ENCODE results near the gene CELF3.

CELF3 gene

DNA sequence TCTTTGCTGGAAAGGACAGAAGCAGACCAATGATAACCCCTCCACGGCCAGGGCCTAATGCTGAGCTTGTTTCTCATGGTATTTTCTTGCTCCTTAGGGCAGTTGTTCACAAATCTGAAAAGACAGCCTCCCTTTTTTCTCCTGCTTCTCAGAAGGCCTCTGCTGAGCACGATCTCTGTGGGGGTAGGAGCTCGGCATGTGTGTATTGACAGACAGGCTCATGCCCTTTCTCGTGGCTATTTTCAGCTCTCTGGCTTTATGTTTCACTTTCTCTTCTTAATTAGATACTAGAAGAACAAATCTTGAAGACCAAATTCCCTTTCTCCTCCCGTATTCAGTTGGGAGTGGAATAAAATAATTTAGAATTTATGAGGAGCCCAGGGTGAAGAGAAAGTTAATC is 4.0 kb upstream of the CELF3 start:
- no peak for DNase-seq

DNA sequence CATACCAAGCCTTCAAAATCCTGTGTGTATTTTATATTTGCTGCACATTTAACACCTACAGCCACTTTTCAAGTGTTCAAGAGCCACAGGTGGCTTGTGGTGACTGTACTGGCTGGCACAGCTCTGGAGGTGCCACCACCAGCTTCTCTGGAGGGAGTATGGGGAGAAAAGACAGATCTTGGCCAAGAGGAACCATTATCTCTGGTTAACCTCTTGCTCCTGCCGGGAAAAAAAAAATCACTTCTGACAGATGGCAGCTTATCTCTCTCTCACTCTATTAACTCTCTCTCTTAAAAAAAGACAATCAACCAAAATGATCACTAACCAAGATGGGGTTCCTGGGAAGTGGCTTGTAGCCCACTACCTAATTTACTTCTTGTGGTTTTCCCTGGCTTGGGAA is 3.5 kb upstream of the CELF3 start:
- DNase-seq = no peak

DNA sequence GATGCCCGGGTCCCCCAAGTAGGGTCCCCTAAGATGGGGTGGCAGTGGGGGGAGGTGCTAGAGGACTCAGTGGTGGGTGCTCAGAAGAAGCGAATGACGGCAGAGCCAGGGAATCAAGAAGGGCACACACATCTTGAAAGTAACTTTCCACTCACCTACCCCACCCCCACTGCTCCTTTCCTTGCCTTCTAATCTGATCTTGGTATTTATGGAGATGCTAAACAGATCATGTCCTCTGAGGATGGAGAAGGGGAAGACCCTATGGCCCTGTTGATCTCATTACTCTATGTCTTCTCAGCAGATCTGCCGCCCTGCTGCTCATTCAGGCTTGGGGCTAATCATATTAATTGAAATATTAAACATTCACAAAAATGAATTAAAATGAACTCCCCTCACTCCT is 2.1 kb upstream of the CELF3 start:
- no peak for DNase-seq

DNA sequence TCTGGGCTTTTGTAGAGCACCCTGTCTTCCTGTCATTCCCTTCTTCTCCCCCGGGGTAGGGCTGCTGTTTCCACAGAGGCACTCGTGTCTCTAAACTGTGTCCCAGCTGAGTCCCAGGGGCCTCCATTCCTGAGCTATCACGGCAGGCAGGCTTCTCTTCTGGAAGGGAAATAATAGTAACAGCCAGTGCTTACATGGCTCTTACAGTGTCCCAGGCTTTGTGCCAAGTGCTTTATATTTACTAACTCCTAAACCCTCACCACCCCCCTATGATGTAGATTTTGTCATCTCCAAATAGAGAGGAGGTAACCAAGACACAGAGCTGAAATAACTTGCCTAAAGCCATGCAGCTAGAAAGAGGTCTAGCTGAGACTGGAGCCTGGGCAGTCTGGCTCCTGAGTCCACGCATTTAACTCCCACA is 1.4 kb upstream of the CELF3 start:
- DNase-seq = no peak

DNA sequence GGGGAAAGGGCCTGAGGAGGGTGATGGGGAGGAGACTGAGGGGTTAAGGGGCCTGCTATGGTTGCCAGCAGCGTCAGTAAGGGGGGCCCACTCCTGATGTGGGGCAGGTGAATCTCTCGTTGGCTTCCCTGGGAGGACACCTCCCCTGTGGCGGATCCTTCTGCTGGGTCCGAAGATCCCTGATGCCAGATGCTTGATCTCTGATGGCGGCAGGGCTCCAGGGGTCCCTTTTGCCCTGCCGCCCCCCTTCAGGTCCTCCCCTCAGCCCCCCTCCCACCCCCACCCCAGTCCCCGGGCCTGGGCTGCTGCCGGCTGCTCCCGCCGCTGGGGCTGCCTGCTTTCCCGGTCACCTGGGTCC is 219 bp downstream of the CELF3 start:
- no peak for DNase-seq

DNA sequence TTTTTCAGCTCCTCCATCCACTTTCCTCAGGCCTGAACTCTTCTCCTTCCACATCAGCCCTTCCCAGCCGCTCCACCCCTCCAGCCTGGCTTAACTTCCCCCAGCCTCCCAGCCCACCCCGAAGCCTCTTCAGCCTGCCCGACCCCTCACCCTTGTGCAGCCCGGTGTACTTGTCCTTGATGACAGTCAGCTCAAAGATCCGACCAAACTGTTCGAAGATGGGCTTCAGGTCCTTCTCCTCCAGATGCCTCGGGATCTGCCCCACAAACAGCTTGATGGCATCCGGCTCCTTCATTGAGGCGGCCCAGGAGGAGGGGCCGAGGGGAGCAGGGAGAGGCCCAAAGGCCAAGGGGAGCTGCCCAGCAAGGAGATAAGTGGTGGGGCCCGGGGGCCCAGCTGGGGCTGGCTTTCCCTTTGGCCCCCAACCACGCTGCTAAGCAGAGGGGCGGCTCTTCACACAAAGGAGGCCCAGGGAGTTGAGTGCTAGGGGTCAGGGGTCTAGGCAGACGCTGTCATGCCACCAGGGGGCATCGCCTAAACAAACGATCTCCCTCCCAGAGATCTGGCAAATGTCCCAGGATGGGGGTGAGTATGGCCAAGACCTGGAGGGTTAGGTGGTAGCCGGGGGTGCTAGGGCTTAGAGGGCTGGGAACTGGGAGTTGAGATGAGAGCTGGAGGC is 738 bp downstream of the CELF3 start:
- no peak for DNase-seq

DNA sequence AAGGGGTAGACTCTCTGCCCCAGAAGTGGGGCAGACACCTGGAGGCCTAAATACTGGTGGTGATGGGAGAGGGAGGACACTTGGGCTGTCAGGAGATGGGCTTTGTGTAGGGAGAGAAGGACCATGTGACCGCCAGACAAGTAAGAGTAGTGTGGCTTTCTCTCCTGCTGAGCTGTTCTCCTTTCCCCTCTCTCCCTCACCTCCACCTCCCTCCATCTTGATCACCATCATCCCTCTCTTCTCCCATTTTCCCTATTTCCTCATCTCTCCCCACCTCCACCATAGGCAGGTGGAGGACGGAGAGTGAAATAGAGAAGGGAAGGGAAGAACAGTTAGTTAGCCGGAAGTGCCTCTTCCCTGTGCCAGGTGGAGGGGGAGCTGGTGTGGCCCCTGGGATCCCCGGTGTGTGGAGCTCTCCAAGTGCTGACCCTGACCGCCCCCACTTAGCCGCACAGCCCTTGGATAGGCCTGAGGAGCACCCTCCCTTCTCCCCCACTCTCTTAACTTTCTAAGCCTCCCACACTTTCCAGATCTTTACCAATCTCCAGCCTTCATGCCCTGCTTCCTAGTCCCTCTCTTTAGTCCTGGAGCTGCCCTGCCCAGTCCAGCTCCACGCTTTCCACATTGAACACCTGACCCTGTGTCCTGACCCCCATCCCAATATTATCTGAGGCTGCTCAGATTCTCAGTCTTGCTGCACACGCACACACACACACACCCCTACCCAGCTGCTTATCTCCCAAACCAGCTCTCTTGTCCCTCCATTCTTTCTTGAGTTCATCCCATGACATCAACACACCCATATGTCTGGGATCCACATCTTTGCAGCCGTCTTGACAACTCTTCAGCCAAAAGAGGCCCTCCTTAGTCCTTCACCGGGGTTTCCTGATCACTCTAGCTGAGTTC is 1.5 kb downstream of the CELF3 start:
- no peak for DNase-seq

DNA sequence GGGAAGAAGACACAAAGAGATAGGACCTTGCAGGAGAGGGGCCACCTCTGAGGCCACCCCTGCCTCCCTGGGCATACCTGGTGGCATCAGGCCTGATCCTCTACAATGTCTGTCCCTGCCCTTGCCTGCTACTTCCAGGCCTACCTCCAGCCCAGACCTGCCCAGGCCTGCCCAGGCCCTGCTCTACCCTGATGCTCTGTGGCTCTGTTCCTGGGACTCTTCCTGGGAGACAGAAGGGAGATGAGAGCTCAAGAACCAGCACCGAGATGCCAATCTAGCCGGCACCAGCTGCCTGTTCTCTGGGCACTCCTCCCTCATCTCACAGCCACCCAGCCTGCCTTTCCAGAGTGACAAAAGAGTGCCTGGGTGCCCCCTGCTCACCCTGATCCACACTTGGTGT is 2.7 kb downstream of the CELF3 start:
- DNase-seq = no peak

DNA sequence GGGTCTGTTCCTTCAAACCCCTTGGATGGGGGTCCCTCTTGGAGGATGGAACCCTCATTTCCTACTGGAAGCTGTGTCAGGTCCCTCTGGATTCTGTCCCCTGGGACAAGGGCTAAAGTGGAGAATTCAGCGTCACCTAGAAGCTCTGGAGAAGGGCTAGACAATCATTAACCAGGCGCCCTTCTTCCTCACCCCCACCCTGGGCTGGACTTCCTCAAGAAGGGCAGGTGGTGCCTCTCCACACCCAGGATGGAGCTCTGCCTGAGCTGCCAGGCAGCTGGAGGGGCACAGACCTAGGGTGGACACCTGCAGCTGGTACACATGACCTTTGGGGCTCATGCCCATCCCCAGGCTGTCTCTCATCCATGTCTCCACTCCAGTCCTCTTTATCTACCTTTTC is 3.6 kb downstream of the CELF3 start:
- DNase-seq = no peak

DNA sequence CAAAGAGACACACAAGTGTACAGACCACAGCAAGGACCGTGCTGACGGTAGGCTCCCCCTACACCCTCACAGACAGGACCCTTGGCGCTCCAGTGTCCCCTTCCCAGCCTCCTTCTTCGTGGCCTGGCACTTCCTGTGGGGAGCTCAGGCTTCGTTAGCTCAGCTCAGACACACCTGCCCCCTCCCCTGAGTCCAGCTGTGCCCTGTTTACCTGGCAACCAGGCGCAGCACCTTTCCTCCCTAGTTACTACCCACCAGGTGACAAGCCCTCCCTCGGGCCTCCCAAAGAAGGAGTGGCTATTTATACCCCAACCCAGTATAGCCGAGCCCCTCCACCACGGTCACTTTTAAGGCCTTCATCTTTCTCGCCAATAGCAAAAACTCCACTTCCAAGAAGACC is 4.7 kb downstream of the CELF3 start:
- no peak for DNase-seq

DNA sequence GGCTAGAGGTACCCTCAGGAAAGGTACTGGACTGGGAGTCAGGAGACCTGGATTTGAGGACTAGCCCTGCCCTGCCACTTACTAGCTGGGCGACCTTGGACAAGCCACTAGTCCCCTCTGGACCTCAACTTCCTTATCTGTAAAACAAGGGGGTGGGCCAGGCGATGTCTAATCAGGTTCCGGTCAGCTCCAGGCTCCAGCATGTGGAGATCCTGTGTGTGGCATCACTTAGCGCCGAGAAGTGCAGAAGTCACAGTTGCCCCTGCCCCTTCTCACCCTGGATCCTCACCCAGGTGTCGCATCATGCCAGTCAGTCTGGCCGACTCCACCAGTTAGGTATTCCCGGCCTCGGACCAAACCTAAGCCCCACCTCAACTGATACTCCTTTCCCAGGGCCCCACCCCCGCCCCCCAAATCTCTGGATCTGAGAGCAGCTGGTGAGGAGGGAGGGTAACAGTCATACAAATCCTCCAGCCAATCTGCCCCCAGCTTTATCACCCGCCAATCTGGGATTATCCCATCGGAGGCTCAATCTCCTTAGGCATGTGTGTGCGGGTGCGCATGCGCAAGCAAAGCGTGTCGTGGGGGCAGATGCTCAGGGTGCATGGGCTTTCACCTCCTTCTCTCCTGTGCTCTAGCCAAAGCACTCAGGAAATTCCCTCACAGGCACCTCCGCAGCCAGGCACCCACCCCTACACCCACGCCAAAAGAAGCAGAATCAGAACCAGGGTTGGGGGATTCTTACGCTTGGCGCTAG is 5.4 kb downstream of the CELF3 start:
- DNase-seq = no peak

DNA sequence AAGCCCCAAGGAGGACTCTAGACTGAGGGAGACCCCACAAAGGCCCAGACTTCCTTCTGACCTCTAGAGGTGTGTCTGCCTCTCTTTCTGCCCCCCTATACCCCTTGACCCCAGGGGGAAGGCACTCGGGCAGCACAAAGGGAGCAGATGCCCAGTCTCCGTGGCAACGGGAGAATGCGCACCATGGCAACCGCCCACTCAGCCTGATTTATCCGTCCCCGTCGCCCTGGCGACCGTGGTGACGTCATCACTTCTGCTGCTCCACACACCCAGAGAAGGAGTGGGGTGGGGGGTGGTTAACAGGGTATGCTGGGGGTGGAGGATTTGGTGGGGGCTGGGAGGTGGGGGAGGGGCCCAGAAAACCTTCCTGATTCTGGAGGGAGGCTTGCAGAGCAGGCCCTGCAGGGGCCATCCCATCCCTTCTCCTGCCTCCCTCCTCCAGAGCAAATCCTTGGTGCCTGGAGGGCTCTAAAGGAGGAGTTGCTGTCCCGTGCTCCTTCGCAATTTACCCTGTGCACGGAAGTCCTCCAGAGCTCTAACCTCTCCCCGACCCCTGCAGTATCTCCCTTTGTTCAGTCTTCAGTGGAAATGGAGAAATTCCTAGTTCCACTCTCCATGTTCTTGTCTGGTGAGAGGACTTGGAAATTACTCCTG is 6.3 kb downstream of the CELF3 start:
- no peak for DNase-seq

DNA sequence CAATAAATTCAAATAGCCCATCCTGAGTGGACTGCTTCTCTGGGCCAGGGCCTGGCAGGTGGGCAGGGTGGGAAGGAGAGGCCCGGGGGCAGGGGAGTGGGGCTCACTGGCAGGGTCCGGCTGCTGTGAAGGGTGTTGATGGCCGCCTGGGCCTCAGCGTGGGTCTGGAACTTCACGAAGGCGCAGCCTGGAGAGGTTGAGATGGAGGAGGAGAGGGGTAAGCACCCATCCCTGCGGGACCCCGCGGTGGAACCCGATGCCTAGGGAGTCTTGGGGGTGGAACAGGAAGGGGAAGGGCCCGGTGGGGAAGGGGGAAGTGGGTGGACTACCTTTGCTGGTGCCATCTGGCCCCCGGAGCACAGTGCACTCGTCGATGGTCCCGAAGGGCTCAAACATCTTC is 7.7 kb downstream of the CELF3 start:
- no peak for DNase-seq

DNA sequence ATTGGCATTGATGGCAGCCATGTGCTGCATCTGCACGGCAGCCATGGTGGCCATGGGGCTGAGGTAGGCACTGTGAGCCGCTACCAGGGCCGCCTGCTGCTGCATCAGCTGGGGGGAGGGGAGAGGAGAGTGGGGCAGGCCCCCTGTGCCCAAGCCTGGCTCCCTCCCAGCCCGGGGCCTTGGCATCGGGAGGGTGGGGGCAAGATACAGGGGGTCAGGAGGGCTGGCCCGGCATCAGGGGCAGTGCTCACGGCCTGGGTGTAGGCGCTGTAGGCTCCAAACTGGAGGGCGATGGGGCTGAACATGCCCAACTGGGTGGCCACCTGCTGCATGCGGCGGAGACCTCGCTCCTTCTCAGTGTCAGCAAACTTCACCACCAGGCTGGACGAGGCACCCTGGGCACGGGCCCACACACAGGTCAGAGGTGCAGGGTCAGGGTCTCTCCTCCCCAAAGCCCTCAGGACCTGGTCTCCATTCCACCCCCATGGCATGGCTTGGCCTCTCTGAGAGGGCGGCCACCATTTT is 9.0 kb downstream of the CELF3 start:
- no peak for DNase-seq

DNA sequence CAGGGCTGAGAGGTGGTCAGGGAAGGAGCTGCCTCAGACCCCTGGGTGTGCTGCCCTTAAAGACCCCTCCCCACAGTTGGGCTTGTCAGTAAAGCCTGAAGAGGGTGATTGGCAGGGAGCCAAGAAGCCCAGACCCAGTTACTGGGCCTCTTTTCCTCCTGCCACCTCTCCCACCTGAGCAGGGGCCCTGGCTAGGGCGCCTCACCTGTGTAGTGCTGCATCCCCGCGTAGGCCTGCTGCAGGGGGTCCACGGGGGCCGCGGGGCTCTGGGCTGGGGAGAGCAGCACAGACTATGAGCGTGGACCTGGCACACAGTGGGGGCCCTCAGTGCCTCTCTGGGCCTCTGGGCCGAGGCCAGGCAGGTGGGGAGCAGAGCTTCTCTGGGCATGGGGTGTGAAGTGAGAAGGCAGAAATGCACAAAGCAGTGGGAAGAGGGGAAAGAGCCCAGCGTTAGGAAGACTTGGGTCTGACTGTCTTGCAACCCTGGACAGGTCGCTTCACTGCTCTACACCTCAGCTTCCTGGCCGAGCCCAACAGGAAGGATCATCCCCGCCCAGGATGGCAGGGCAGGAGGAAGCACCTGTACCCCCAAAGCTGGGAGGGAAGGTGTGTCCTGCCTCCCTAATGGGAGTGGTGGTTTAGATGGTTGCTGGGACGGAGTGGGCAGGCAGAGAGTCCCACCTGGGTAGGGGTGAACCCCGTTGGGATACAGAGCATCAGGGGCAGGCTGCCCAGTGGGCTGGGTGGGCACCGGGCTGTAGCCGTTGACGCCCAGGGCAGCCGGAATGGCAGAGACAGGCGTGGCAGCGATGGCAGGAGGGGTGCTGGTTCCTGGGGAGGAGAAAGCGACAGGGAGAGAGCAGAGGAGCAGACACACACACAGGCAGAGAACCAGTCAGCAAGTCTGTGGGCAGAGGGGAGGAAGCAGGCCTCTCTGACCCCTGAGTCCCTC is 9.9 kb downstream of the CELF3 start:
- DNase-seq = no peak

DNA sequence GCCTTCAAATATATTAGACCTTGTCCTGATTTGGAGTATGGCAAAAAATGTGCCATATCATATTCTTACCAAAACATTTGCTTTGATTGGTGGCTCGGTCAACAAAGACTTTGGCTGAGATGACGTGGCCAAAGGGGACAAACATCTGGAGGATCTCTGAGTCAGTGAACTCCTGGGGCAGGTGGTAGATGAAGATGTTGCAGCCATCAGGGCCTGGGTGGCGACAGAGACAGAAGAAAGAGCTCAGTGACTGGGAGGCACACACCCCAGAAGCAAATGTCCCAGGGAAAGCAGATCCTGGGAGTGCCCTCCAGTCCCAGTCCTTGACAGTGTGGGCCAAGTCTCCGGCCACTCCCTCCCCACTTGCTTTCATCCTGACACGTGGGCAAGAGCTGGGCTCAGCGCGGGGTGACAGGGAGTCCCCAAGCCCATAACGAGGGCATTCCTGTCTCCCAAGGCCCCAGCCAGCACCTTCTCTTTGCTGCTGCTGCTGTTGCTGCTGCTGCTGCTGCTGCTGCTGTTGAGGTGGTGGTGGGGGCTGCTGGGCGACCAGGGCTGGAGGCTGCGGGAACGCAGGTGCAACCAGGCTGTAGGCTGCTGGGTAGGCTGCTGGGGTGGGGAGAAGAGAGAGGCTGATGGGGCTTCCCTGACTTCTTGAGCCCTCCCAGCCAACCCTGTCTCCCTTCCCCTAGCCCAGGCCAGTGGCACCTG is 10.7 kb downstream of the CELF3 start:
- DNase-seq = no peak

DNA sequence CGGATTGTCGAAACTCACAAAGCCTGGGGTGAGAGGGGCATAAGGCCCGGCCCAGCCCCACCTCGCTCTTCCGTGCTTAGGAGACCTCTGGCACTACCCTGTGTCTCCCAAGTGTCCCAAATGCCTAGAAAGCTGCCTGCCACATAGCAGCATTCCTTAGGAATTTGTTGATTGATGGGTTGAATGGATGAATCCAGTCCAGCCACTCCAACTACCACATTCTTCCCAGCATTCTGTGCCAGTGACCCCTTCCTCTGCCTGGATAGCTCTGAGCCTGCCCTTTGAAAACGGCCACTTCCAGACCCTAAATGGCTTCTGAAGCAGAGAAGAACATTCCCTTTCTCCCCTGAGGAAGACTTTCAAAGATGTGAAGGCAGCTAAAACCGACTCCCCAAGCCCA is 11.5 kb downstream of the CELF3 start:
- DNase-seq = no peak

DNA sequence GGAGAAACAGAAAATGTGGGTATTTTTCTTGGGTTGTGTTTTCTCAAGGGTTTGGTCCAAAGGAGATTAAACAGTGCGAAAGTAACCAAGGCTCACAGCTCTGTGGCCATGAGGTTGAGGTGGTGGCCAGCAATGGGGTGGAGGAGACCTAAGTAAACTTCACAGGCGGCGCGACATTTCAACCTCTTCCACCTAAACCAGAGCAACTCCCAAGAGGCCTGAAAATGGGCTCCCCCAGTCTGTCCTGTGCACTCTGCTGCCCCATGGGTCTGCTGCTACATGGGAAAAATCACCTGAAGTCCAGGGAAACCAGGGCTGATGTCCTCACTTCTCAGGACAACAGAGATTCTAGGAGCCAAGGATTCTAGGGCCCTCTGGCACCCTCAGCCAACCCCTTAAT is 12.4 kb downstream of the CELF3 start:
- no peak for DNase-seq

DNA sequence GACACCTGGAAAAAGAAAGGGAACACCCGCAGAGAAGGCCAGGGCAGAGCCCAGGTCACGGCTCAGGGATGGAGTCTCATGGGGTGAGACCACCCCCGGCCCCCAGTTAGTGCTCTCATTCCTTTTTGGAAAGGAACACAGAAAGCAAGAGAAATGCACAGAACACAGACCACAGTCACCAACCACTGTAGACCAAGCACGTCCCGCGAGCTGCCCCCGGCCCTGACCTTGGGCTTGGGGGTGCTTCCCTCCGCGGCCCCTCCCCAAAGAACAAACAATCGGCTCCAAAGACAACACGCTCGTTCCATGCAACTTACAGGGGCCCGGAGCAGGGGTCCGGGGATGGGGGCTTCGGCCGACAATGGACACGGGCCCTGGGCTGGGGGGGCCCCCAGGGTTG is 12.8 kb downstream of the CELF3 start:
- DNase-seq = no peak

DNA sequence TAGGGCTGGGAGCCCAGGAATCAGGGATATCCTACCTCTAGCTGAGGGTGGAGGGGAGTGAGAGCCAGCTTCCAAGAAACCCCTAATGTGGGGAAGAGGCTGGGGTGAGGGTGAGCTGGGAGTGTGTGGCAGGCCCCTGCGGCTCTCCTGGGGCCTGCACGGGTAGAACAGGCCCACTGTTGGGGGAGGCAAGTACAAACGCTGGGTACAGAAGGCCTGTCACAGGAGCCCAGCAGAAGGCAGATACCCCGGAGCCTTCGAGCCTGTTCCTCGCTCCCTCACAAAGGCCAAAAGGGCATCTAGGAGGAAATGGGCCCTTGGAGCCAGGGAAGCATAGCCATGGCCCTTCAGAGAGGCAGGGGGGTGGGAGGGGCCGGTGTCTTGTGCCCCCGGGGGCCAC is 13.7 kb downstream of the CELF3 start:
- DNase-seq = no peak

DNA sequence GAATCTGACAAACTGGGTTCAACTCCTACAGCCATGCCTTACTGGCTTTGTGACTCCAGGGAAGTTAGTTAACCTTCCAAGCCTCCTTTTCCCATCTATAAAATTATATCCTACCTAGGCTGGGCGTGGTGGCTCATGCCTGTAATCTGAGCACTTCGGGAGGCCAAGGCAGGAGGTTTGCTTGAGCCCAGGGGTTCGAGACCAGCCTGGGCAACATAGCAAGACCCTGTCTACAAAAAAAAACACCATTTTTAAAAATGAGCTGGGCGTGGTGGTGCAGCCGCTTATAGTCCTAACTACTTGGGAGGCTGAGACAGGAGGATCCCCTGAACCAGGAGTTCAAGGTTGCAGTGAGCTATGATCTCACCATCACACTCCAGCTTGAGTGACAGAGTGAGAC is 15.1 kb downstream of the CELF3 start:
- DNase-seq = no peak

All from SW 1271 (cell line).